Activated B cell treated with CpG ODN at 0.5 μM for 24 hours (primary cell): ENCODE results near the gene AKAP8L. TPM values are rescaled to one million over a fixed set of nuclear protein-coding genes. Genes with fewer than 3 reads are reported as not detected.

Experiments
- ATAC-seq: fragments of 200-7000 bp; cut with Tn5 transposase; one replicate; pipeline ENCODE4 v1.10.0; 2021; ENCODE audit warnings: low read depth, mild to moderate bottlenecking, moderate library complexity
- CTCF ChIA-PET: fragments of 350-600 bp; sonication (Branson Sonifier 250); formaldehyde crosslinking; loops from one replicate; lab custom pipeline; 2021; ENCODE audit warnings: antibody characterized with exemption; lab: Charles Lee
- POLR2A ChIA-PET: fragments of 350-600 bp; sonication (Branson Sonifier 250); formaldehyde crosslinking; loops from one replicate; lab custom pipeline; 2021; ENCODE audit warnings: antibody characterized with exemption; lab: Charles Lee
- DNase-seq: peaks from one replicate; pipeline ENCODE4 v3.0.0; 2022
- H3K27ac Mint-ChIP-seq: one replicate; pipeline ENCODE4 v1.8.0; 2020; ENCODE audit warnings: mixed read lengths
- H3K27me3 Mint-ChIP-seq: one replicate; pipeline ENCODE4 v1.8.0; 2021; ENCODE audit warnings: mixed read lengths
- H3K36me3 Mint-ChIP-seq: one replicate; pipeline ENCODE4 v1.8.0; 2021; ENCODE audit warnings: low read depth, mixed read lengths
- H3K4me1 Mint-ChIP-seq: one replicate; pipeline ENCODE4 v1.8.0; 2021; ENCODE audit warnings: mixed read lengths
- H3K4me3 Mint-ChIP-seq: one replicate; pipeline ENCODE4 v1.8.0; 2020; ENCODE audit warnings: mild to moderate bottlenecking, mixed read lengths
- H3K9me3 Mint-ChIP-seq: one replicate; pipeline ENCODE4 v1.8.0; 2020; ENCODE audit warnings: mixed read lengths
- intact Hi-C: fragments of 100-400 bp; cut with micrococcal nuclease; formaldehyde crosslinking; loops from one replicate; pipeline ENCODE4 v1.15.1; 2024
- total RNA-seq: library from RNA; stranded (reverse); gene quantifications from 2 replicates; pipeline ENCODE4 v1.2.3, GENCODE V29; 2022
- TF ChIP-seq, protein P1 (sequence below): fragments of 200-600 bp; IDR thresholded peaks from one replicate; pipeline ENCODE4 v1.8.0; 2022; ENCODE audit warnings: antibody characterized with exemption, mild to moderate bottlenecking

Gene AKAP8L
- total RNA-seq, 1 donor from 2014 or later = 163 TPM

DNA sequence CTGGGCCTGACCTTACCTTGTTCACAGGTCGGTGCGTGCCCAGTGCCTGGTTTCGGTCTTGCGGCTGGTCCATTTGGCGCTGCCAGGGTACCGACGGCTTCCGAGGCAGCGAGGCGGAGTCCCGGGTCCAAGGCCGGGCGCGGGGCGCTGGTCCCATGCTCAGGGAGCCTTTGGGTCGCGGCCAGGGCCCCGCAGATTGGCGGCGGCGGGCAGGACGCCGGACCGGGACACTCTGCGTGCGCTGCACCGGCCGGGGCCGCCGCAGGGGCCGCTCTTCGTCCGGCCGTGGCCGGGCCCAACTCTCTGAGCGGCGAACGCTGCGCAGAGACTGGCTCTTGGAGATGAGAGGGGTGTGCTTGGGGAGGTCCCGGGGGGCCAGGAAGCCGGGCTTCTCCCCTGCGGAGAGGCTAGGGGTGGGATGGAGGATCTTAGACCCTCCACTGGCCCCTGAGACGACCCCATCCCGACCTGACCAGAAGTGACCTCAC is 34.3 kb upstream of the AKAP8L start:
- ATAC-seq (no peak), DNase-seq (no peak)
- Mint-ChIP-seq H3K27me3 (no peaks in the 10 kb centered on the region), H3K4me1 (peaks cover 17% of the 10 kb centered on the region), H3K4me3 (no peak overlapping the region), H3K27ac (no peak overlapping the region), H3K36me3 (peaks cover 48% of the 10 kb centered on the region), H3K9me3 (no peaks in the 10 kb centered on the region)
- ChIA-PET POLR2A (interaction anchor here (1.3 to 2.0 kb wide), 2 partner anchors 10 to 20 kb away, joined by 3 to 9 read pairs; no protein-coding TSS in a partner anchor), CTCF (no interaction called here)
- intact Hi-C loops = no loop called here
- TF ChIP-seq, protein P1, sequence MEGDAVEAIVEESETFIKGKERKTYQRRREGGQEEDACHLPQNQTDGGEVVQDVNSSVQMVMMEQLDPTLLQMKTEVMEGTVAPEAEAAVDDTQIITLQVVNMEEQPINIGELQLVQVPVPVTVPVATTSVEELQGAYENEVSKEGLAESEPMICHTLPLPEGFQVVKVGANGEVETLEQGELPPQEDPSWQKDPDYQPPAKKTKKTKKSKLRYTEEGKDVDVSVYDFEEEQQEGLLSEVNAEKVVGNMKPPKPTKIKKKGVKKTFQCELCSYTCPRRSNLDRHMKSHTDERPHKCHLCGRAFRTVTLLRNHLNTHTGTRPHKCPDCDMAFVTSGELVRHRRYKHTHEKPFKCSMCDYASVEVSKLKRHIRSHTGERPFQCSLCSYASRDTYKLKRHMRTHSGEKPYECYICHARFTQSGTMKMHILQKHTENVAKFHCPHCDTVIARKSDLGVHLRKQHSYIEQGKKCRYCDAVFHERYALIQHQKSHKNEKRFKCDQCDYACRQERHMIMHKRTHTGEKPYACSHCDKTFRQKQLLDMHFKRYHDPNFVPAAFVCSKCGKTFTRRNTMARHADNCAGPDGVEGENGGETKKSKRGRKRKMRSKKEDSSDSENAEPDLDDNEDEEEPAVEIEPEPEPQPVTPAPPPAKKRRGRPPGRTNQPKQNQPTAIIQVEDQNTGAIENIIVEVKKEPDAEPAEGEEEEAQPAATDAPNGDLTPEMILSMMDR = no peak

DNA sequence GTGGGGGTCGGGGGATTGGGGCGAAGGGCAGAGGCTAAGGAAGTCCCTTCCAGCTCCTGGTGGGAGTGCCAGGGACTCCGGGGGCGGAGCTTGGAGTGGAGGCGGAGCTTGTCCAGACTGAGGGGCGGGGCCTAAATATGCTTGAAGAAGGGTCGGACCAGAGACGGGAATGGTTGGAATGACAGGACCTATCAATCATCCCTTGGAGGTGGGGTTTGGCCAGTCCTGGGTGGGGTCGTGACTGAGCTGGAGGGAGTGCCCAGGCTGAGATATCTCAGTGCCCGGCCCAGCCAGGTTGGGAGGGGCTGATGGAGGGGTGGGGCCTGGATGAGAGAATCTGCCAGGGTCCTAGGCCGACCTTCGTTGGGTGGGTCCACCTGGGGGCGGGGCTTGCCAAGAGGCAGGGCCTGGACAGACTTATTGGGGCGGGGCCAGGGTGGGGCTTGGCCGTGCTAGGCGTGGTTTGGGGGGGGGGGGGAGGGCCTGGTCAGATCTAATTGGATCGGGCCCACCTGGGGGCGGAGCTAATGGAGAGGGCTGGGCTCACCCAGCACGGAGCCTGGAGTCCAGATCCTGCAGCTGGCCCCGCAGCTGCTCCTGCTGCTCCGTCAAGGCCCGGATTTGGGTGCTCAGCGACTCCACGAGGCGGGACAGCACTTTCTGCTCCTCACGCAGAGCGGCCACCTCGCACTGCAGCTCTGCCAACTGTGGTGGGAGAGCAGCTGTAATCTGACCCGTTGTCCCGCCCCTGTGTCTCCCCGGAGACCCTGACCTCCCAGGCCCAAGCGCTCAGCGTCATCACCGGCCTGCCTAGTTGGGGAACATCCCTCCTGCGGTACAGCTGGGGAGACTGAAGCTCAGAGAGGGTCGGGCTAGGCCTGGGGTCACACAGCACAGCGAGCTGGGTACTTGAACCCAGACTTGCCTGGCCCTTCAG is 33.6 kb upstream of the AKAP8L start:
- no peak overlapping the region for H3K27ac Mint-ChIP-seq
- ATAC-seq = no peak
- H3K4me3 Mint-ChIP-seq = no peak overlapping the region
- ChIA-PET POLR2A (interaction anchor here (1.3 to 2.9 kb wide), 3 partner anchors 11 to 34 kb away, joined by 3 to 14 read pairs (median 9); partner anchors contain the start of gene AKAP8L), CTCF (no interaction called here)
- DNase-seq = no peak
- H3K27me3 Mint-ChIP-seq = no peaks in the 10 kb centered on the region
- H3K4me1 Mint-ChIP-seq = peaks cover 17% of the 10 kb centered on the region
- H3K9me3 Mint-ChIP-seq = no peaks in the 10 kb centered on the region
- peaks cover 43% of the 10 kb centered on the region for H3K36me3 Mint-ChIP-seq
- TF ChIP-seq, protein P1 = no peak
- intact Hi-C loops = no loop called here

GRCh38 chr19:15450528-15450890 is 31.7 kb upstream of the AKAP8L start:
- Mint-ChIP-seq H3K4me1 (peaks cover 17% of the 10 kb centered on the region), H3K27ac (peak overlapping the region; percentile 90), H3K9me3 (no peaks in the 10 kb centered on the region), H3K4me3 (peak overlapping the region; percentile 80), H3K36me3 (peaks cover 33% of the 10 kb centered on the region), H3K27me3 (no peaks in the 10 kb centered on the region)
- ChIA-PET CTCF (interaction anchor here (1.2 kb wide), 1 partner anchor 13 kb away, joined by 4 read pairs; no protein-coding TSS in a partner anchor), POLR2A (interaction anchor here (2.4 to 2.9 kb wide), 2 partner anchors 13 to 32 kb away, joined by 7 to 14 read pairs; partner anchors contain the start of gene AKAP8L)
- no peak for DNase-seq
- TF ChIP-seq, protein P1 = no peak
- intact Hi-C loops = loop anchor here (2.0 kb wide), 1 partner anchor 14 kb away; the partner anchor contains the start of gene RASAL3
- ATAC-seq = no peak

- H3K27me3 Mint-ChIP-seq = no peaks in the 10 kb centered on the region
- ChIA-PET POLR2A (interaction anchor here (0.6 to 2.9 kb wide), 4 partner anchors 14 to 858 kb away, joined by 3 to 14 read pairs (median 6); partner anchors contain the start of gene AKAP8L), CTCF (interaction anchor here (1.2 kb wide), 1 partner anchor 13 kb away, joined by 4 read pairs; no protein-coding TSS in a partner anchor)
- H3K4me1 Mint-ChIP-seq = peaks cover 17% of the 10 kb centered on the region
- H3K36me3 Mint-ChIP-seq = peaks cover 28% of the 10 kb centered on the region
- H3K27ac Mint-ChIP-seq = peak within 1 kb of the TSS; percentile 90
- intact Hi-C loops = loop anchor here (1.0 to 2.0 kb wide), 3 partner anchors 15 to 31 kb away; partner anchors contain the start of gene RASAL3
- H3K4me3 Mint-ChIP-seq = peak within 1 kb of the TSS; percentile 80
- TF ChIP-seq, protein P1 = no peak
- DNase-seq (peak; percentile 89), ATAC-seq (peak; percentile 74)
- H3K9me3 Mint-ChIP-seq = no peaks in the 10 kb centered on the region
These were observed 31.1 kb upstream of the AKAP8L start, which contains the start of gene WIZ for GRCh38 chr19:15449620-15450527. WIZ (minus strand) TSS chr19:15449956; CDS start chr19:15448307, 1,649 bp downstream.
